Endothelial cell of umbilical vein (primary cell): ENCODE results near the gene ZBED5. TPM values are rescaled to one million over a fixed set of nuclear protein-coding genes. Genes with fewer than 3 reads are reported as not detected.

Source experiments
- BruUV-seq: library from RNA; stranded (reverse); fragments of 400-500 nt; replicated peaks from 2 replicates; lab custom pipeline; 2021; lab: Mats Ljungman, UMichigan
- CTCF ChIA-PET: fragments of 300-600, 350-600 bp; sonication (Branson Sonifier 250); formaldehyde crosslinking; loops from one replicate; lab custom pipeline; 2021; ENCODE audit warnings: antibody characterized with exemption, inconsistent platforms; lab: Charles Lee
- POLR2A ChIA-PET: fragments of 300-600, 350-600 bp; sonication (Branson Sonifier 250); formaldehyde crosslinking; loops from one replicate; lab custom pipeline; 2021; ENCODE audit warnings: antibody characterized with exemption, inconsistent platforms; lab: Charles Lee
- DNase-seq: peaks from one replicate; pipeline ENCODE4 v3.0.0-alpha.2; 2011; ENCODE audit warnings: low read depth, low spot score
- FAIRE-seq: peaks from 2 replicates; lab custom pipeline; 2011; peaks lifted over from hg19 to GRCh38; lab: Jason Lieb, UNC
- H2AFZ ChIP-seq: 2 replicates; pipeline ENCODE4 v1.6.0; 2012; ENCODE audit warnings: low read depth, low read length, control low read depth, inconsistent platforms
- H3K27ac ChIP-seq: 2 replicates; pipeline ENCODE4 v1.5.1; 2011; ENCODE audit warnings: low read depth, mild to moderate bottlenecking, control low read depth, low read length, moderate library complexity; ENCODE audit not compliant: insufficient read depth
- H3K27me3 ChIP-seq, 2 experiments: 2 replicates each; pipeline versions ENCODE4 v1.6.0 to v1.6.1; 2011; ENCODE audit warnings: low read length in 2 of 2, mixed read lengths in 1 of 2; ENCODE audit not compliant: control insufficient read depth in 2 of 2, insufficient read depth in 2 of 2
- H3K36me3 ChIP-seq, 2 experiments: 2 replicates in 1 of 2; 3 replicates in 1 of 2; pipeline ENCODE4 v1.5.1; 2011; ENCODE audit warnings: low read length in 2 of 2, mild to moderate bottlenecking in 1 of 2, moderate library complexity in 1 of 2; ENCODE audit not compliant: control insufficient read depth in 2 of 2, insufficient read depth in 2 of 2; ENCODE audit errors: extremely low read depth in 1 of 2
- H3K4me1 ChIP-seq: 3 replicates; pipeline ENCODE4 v1.5.1; 2011; ENCODE audit warnings: mild to moderate bottlenecking, low read length; ENCODE audit not compliant: control insufficient read depth, insufficient read depth; ENCODE audit errors: extremely low read depth
- H3K4me2 ChIP-seq: 2 replicates; pipeline ENCODE4 v1.6.1; 2011; ENCODE audit warnings: low read length, control low read depth, mixed read lengths; ENCODE audit not compliant: insufficient read depth
- H3K4me3 ChIP-seq, 3 experiments: fragments of 200-600 bp in 1 of 3; sonication (generic), shearing (Covaris generic) in 1 of 3; replicated peaks in 1 of 3; 2 replicates each; pipeline ENCODE4 v1.5.1; 2011 to 2016; ENCODE audit warnings: control low read depth in 3 of 3, low read length in 3 of 3, mild to moderate bottlenecking in 2 of 3, inconsistent platforms in 1 of 3, low read depth in 1 of 3, moderate library complexity in 1 of 3; ENCODE audit not compliant: insufficient read depth in 1 of 3
- H3K79me2 ChIP-seq: 2 replicates; pipeline ENCODE4 v1.6.0; 2012; ENCODE audit warnings: low read length, inconsistent platforms; ENCODE audit not compliant: control insufficient read depth, insufficient read depth
- H3K9ac ChIP-seq: replicated peaks from 2 replicates; pipeline ENCODE3; 2011; ENCODE audit warnings: low read length, control low read depth; ENCODE audit not compliant: insufficient read depth; ENCODE audit errors: extremely low read depth
- H3K9me1 ChIP-seq: replicated peaks from 3 replicates; pipeline ENCODE4 v1.6.0; 2011; ENCODE audit warnings: mild to moderate bottlenecking, low read length; ENCODE audit not compliant: control insufficient read depth, insufficient read depth; ENCODE audit errors: extremely low read depth
- H3K9me3 ChIP-seq: replicated peaks from 2 replicates; pipeline ENCODE4 v1.5.1; 2012; ENCODE audit warnings: low read length, inconsistent platforms; ENCODE audit not compliant: control insufficient read depth, insufficient read depth
- H4K20me1 ChIP-seq: replicated peaks from 2 replicates; pipeline ENCODE3; 2011; ENCODE audit warnings: mild to moderate bottlenecking, low read length; ENCODE audit not compliant: control insufficient read depth, insufficient read depth; ENCODE audit errors: extremely low read depth
- EZH2 ChIP-seq: IDR thresholded peaks from 2 replicates; pipeline ENCODE4 v1.6.1; 2012; ENCODE audit warnings: borderline replicate concordance, low read depth, mild to moderate bottlenecking, moderate library complexity, low read length, inconsistent platforms; ENCODE audit not compliant: severe bottlenecking
- FOS ChIP-seq: IDR thresholded peaks from 2 replicates; pipeline ENCODE4 v1.6.1; 2011; ENCODE audit warnings: mild to moderate bottlenecking, low read length, moderate library complexity, borderline replicate concordance; ENCODE audit not compliant: insufficient read depth
- GATA2 ChIP-seq: IDR thresholded peaks from 2 replicates; pipeline ENCODE4 v1.7.0; 2011; ENCODE audit warnings: low read depth, mild to moderate bottlenecking, moderate library complexity, mixed read lengths, low read length; ENCODE audit not compliant: insufficient read length, insufficient read depth
- JUN ChIP-seq: IDR thresholded peaks from 2 replicates; pipeline ENCODE4 v1.6.1; 2011; ENCODE audit warnings: borderline replicate concordance, low read depth; ENCODE audit not compliant: insufficient read length, insufficient read depth
- MYC ChIP-seq: IDR thresholded peaks from one replicate; pipeline ENCODE4 v1.6.1; 2011; ENCODE audit warnings: mild to moderate bottlenecking, low read depth, low read length
- POLR2A ChIP-seq: IDR thresholded peaks from 2 replicates; pipeline ENCODE4 v1.6.1; 2012; ENCODE audit warnings: low read depth, mild to moderate bottlenecking, control low read depth, low read length
- POLR2AphosphoS5 ChIP-seq: IDR thresholded peaks from 2 replicates; pipeline ENCODE4 v1.6.1; 2012; ENCODE audit warnings: low read depth, mild to moderate bottlenecking, control low read depth, low read length, moderate library complexity; ENCODE audit not compliant: insufficient read depth
- dilution Hi-C: fragments of 300-500 bp; cut with MboI; formaldehyde crosslinking; loops from one replicate; pipeline ENCODE4 v1.15.0; 2019; ENCODE audit warnings: low sequenced_read_pairs; ENCODE audit not compliant: extremely low pct_ligation_motif_present
- intact Hi-C: fragments of 100-400 bp; cut with micrococcal nuclease; formaldehyde crosslinking; loops from one replicate; pipeline ENCODE4 v1.10.0; 2022
- polyA plus RNA-seq, 4 experiments: library from polyadenylated mRNA; depleted of rRNA in 3 of 4; stranded (reverse) in 3 of 4; unstranded in 1 of 4; fragments of >200 nt; gene quantifications; 2 replicates each; pipeline versions ENCODE4 v1.2.1 to v1.2.3, GENCODE V29; 2011 to 2012; ENCODE audit warnings: missing spikeins in 1 of 4
- total RNA-seq: library from RNA; stranded (reverse); gene quantifications from 2 replicates; pipeline ENCODE4 v1.2.3, GENCODE V29; 2021
- TF ChIP-seq, protein P1 (sequence below): IDR thresholded peaks from 2 replicates; pipeline ENCODE4 v1.6.1; 2011; ENCODE audit not compliant: insufficient read depth, insufficient read length
- TF ChIP-seq, protein P2 (sequence below), 2 donors: IDR thresholded peaks; 1 replicate in 1 of 2; 2 replicates in 1 of 2; pipeline ENCODE4 v1.5.1; 2011; ENCODE audit warnings: low read length in 2 of 2, mild to moderate bottlenecking in 2 of 2, moderate library complexity in 2 of 2, control low read depth in 1 of 2, inconsistent platforms in 1 of 2, low read depth in 1 of 2; ENCODE audit not compliant: insufficient read depth in 1 of 2; ENCODE audit errors: extremely low read depth in 1 of 2

Gene ZBED5
- total and polyA plus RNA-seq, 2 donors (not counting 3 experiments of a cell fraction or from before 2014, with no cell fraction given) = 41.2 to 59.4 TPM

DNA sequence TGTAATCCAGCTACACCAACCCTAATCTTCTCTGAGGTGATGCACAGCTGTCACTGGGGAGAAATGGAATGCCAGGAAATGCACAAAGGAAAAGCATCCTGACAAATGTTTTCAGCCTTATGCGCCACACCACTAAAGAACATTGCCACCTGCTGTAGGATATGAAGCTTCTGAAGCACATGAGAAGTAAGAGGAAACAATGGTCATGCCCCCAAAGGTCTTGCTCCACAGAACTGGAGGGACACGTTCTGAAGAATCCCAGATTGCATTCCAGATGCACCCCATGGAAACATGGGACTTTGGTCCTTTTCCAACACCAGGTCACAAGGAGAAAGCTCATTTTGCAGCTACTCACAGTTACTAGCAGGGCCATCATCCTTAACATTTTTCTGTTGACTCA, 48.7 kb upstream of the ZBED5 start:
- no peaks in the 10 kb centered on the region for H3K36me3 ChIP-seq
- ChIA-PET POLR2A (interaction anchor here (1.3 kb wide), 1 partner anchor 97 kb away, joined by 7 read pairs; the partner anchor contains the start of gene EIF4G2), CTCF (interaction anchor here (1.2 to 2.8 kb wide), 14 partner anchors 10 to 136 kb away, joined by 3 to 23 read pairs (median 4); partner anchors contain the start of gene EIF4G2)
- no peaks in the 10 kb centered on the region for H3K79me2 ChIP-seq
- no peak overlapping the region for H3K27ac ChIP-seq
- dilution Hi-C loops = no loop called here
- FAIRE-seq (peak; percentile 59), DNase-seq (peak; percentile 21)
- H3K4me2 ChIP-seq = no peak overlapping the region
- H4K20me1 ChIP-seq = no peaks in the 10 kb centered on the region
- TF ChIP-seq, protein P1, sequence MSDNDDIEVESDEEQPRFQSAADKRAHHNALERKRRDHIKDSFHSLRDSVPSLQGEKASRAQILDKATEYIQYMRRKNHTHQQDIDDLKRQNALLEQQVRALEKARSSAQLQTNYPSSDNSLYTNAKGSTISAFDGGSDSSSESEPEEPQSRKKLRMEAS = no peak
- TF ChIP-seq, protein P2, sequence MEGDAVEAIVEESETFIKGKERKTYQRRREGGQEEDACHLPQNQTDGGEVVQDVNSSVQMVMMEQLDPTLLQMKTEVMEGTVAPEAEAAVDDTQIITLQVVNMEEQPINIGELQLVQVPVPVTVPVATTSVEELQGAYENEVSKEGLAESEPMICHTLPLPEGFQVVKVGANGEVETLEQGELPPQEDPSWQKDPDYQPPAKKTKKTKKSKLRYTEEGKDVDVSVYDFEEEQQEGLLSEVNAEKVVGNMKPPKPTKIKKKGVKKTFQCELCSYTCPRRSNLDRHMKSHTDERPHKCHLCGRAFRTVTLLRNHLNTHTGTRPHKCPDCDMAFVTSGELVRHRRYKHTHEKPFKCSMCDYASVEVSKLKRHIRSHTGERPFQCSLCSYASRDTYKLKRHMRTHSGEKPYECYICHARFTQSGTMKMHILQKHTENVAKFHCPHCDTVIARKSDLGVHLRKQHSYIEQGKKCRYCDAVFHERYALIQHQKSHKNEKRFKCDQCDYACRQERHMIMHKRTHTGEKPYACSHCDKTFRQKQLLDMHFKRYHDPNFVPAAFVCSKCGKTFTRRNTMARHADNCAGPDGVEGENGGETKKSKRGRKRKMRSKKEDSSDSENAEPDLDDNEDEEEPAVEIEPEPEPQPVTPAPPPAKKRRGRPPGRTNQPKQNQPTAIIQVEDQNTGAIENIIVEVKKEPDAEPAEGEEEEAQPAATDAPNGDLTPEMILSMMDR (IDR thresholded peaks at IDR 0.05; ENCODE audit: extremely low read depth in 1 of 2, insufficient read depth in 1 of 2, low read depth in 1 of 2, low read length in 2 of 2) = no peak
- TF ChIP-seq FOS = no peak
- no peak for TF ChIP-seq MYC
- no peak for TF ChIP-seq JUN
- no peak for TF ChIP-seq POLR2A
- no peak for TF ChIP-seq EZH2
- TF ChIP-seq GATA2 = no peak
- TF ChIP-seq POLR2AphosphoS5 = no peak
- no peak overlapping the region for H3K9ac ChIP-seq
- H3K4me3 ChIP-seq = no peak overlapping the region
- H2AFZ ChIP-seq = no peak overlapping the region
- intact Hi-C loops = no loop called here
- no peaks in the 10 kb centered on the region for H3K27me3 ChIP-seq
- H3K9me3 ChIP-seq = no peaks in the 10 kb centered on the region
- peaks cover 10% of the 10 kb centered on the region for H3K4me1 ChIP-seq
- no TSS peak for BruUV-seq
- H3K9me1 ChIP-seq = no peaks in the 10 kb centered on the region
